HEK293 (cell line): ENCODE results near the gene DYNLL2.
A peak's percentile ranks its signal among the peaks of the same experiment; 100 is the strongest.

Experiments used
- CTCF ChIA-PET: fragments of 350-600 bp; formaldehyde crosslinking; extraction: SDS; loops from one replicate; lab custom pipeline; 2021; ENCODE audit warnings: antibody characterized with exemption; lab: Yijun Ruan, JAX
- POLR2A ChIA-PET: fragments of 300-600 bp; formaldehyde crosslinking; extraction: SDS; loops from one replicate; lab custom pipeline; 2020; ENCODE audit warnings: antibody characterized with exemption, inconsistent platforms; lab: Yijun Ruan, JAX
- H3K27ac ChIP-seq: fragments of 200-500 bp; sonication (Bioruptor generic); 2 replicates; pipeline ENCODE4 v1.5.1; 2014; ENCODE audit warnings: low read depth, low read length, control low read depth, inconsistent platforms; ENCODE audit errors: extremely low read depth
- H3K36me3 ChIP-seq, 2 experiments: fragments of 200-500 bp in 1 of 2; sonication (Bioruptor generic) in 1 of 2; 1 replicate in 1 of 2; 2 replicates in 1 of 2; pipeline ENCODE4 v1.5.1; 2014 to 2017; ENCODE audit warnings: inconsistent platforms in 2 of 2, low read length in 2 of 2; ENCODE audit not compliant: control insufficient read depth in 2 of 2, insufficient read depth in 1 of 2
- H3K4me1 ChIP-seq: fragments of 200-500 bp; sonication (Bioruptor generic); 2 replicates; pipeline ENCODE4 v1.5.1; 2014; ENCODE audit warnings: mild to moderate bottlenecking, low read length, inconsistent platforms; ENCODE audit not compliant: control insufficient read depth, insufficient read depth
- H3K4me3 ChIP-seq: 2 replicates; pipeline ENCODE4 v1.5.1; 2011; ENCODE audit warnings: low read depth, mild to moderate bottlenecking, control low read depth, low read length, moderate library complexity
- H3K9me3 ChIP-seq: fragments of 200-500 bp; sonication (Bioruptor generic); 2 replicates; pipeline ENCODE4 v1.5.1; 2014; ENCODE audit warnings: low read depth, low read length, inconsistent platforms; ENCODE audit not compliant: control insufficient read depth, insufficient read depth
- GLIS2 ChIP-seq: fragments of 450-650 bp; formaldehyde crosslinking; IDR thresholded peaks from 2 replicates; pipeline ENCODE4 v1.5.1; 2016; ENCODE audit warnings: missing biosample characterization, missing genetic modification characterization
- SCRT1 ChIP-seq: fragments of 450-650 bp; formaldehyde crosslinking; IDR thresholded peaks from 2 replicates; pipeline ENCODE4 v1.5.1; 2016; ENCODE audit warnings: missing biosample characterization, missing genetic modification characterization, borderline replicate concordance
- YY2 ChIP-seq: fragments of 450-650 bp; formaldehyde crosslinking; IDR thresholded peaks from 2 replicates; pipeline ENCODE4 v1.5.1; 2016; ENCODE audit warnings: missing biosample characterization, missing genetic modification characterization
- ZBTB17 ChIP-seq: fragments of 450-650 bp; formaldehyde crosslinking; IDR thresholded peaks from 2 replicates; pipeline ENCODE4 v1.5.1; 2016; ENCODE audit warnings: missing biosample characterization, missing genetic modification characterization
- ZBTB48 ChIP-seq: fragments of 450-650 bp; formaldehyde crosslinking; IDR thresholded peaks from 2 replicates; pipeline ENCODE4 v1.5.1; 2016; ENCODE audit warnings: missing biosample characterization, missing genetic modification characterization
- ZFHX2 ChIP-seq: fragments of 450-650 bp; formaldehyde crosslinking; conservative IDR thresholded peaks from 2 replicates; pipeline ENCODE4 v1.5.1; 2016; ENCODE audit warnings: missing biosample characterization, missing genetic modification characterization
- ZIC2 ChIP-seq: fragments of 450-650 bp; formaldehyde crosslinking; IDR thresholded peaks from 2 replicates; pipeline ENCODE4 v1.5.1; 2016; ENCODE audit warnings: missing biosample characterization, missing genetic modification characterization
- ZNF16 ChIP-seq: fragments of 450-650 bp; formaldehyde crosslinking; IDR thresholded peaks from 2 replicates; pipeline ENCODE4 v1.5.1; 2016; ENCODE audit warnings: low read depth, missing biosample characterization, missing genetic modification characterization
- ZNF248 ChIP-seq: fragments of 450-650 bp; formaldehyde crosslinking; IDR thresholded peaks from 2 replicates; pipeline ENCODE4 v1.5.1; 2017; ENCODE audit warnings: missing biosample characterization, missing genetic modification characterization
- ZNF354C ChIP-seq: fragments of 450-650 bp; formaldehyde crosslinking; IDR thresholded peaks from 2 replicates; pipeline ENCODE4 v1.5.1; 2016; ENCODE audit warnings: missing biosample characterization, missing genetic modification characterization, low read depth, borderline replicate concordance
- ZNF48 ChIP-seq: fragments of 450-650 bp; formaldehyde crosslinking; IDR thresholded peaks from 2 replicates; pipeline ENCODE4 v1.5.1; 2016; ENCODE audit warnings: missing biosample characterization, missing genetic modification characterization
- ZNF514 ChIP-seq: fragments of 450-650 bp; formaldehyde crosslinking; IDR thresholded peaks from 2 replicates; pipeline ENCODE4 v1.5.1; 2016; ENCODE audit warnings: missing biosample characterization, missing genetic modification characterization
- ZNF518A ChIP-seq: fragments of 450-650 bp; formaldehyde crosslinking; conservative IDR thresholded peaks from 2 replicates; pipeline ENCODE4 v1.5.1; 2016; ENCODE audit warnings: low read depth, missing biosample characterization, missing genetic modification characterization
- ZNF544 ChIP-seq: fragments of 450-650 bp; formaldehyde crosslinking; IDR thresholded peaks from 2 replicates; pipeline ENCODE4 v1.5.0; 2017; ENCODE audit warnings: missing biosample characterization, missing genetic modification characterization
- ZNF549 ChIP-seq: fragments of 450-650 bp; IDR thresholded peaks from 2 replicates; pipeline ENCODE4 v1.5.1; 2018; ENCODE audit warnings: missing biosample characterization, missing genetic modification characterization, mild to moderate bottlenecking, inconsistent platforms, moderate library complexity
- ZNF558 ChIP-seq: fragments of 450-650 bp; formaldehyde crosslinking; IDR thresholded peaks from 2 replicates; pipeline ENCODE4 v1.5.1; 2016; ENCODE audit warnings: missing biosample characterization, missing genetic modification characterization
- ZNF580 ChIP-seq: fragments of 450-650 bp; formaldehyde crosslinking; IDR thresholded peaks from 2 replicates; pipeline ENCODE4 v1.5.1; 2016; ENCODE audit warnings: missing biosample characterization, missing genetic modification characterization
- ZNF658 ChIP-seq: fragments of 450-650 bp; formaldehyde crosslinking; IDR thresholded peaks from 2 replicates; pipeline ENCODE4; 2016; ENCODE audit warnings: missing biosample characterization, missing genetic modification characterization
- ZNF660 ChIP-seq: fragments of 450-650 bp; IDR thresholded peaks from 2 replicates; pipeline ENCODE4 v1.5.1; 2018; ENCODE audit warnings: missing biosample characterization, mild to moderate bottlenecking, missing genetic modification characterization
- ZNF776 ChIP-seq: fragments of 450-650 bp; formaldehyde crosslinking; IDR thresholded peaks from 2 replicates; pipeline ENCODE4 v1.5.0; 2017; ENCODE audit warnings: missing biosample characterization, missing genetic modification characterization, borderline replicate concordance
- ZSCAN5A ChIP-seq: fragments of 450-650 bp; formaldehyde crosslinking; IDR thresholded peaks from 2 replicates; pipeline ENCODE4 v1.5.1; 2016; ENCODE audit warnings: missing biosample characterization, missing genetic modification characterization
- TF ChIP-seq, protein P1 (sequence below): fragments of 450-650 bp; formaldehyde crosslinking; IDR thresholded peaks from 2 replicates; pipeline ENCODE4 v1.5.1; 2016; ENCODE audit warnings: missing biosample characterization, missing genetic modification characterization

The DYNLL2 gene

DNA sequence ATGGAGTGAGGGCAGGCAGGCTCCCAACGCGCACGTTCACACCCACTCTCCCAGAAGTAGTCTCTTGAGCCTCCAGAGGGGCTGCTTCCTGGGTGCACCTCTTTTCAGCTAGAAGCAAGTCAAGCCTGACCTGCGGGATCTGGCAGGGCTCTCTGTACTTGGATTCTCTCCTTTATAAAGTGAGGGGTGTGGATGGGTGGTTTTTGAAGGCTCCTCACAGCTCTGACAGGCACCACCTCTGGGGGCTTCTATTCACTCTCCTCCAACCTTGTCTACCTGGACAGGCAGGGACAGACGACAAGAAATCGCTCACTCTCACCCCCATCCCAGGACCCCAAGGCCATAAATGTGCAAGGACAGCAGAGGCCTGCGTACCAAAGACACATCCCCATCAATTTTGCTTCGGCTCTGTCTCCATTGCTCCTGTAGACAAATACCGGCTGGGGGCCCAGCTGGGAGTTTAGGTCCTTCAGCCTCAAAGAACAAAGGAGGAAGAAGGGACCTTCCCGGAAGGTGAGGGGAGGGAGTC lies 814 bp upstream of the DYNLL2 start:
- CTCF ChIA-PET: no interaction called here
- peak overlapping the region; percentile 60 for H3K27ac ChIP-seq
- H3K36me3 ChIP-seq: peaks cover 14 to 27% of the 10 kb centered on the region in 2 experiments
- H3K9me3 ChIP-seq: no peaks in the 10 kb centered on the region
- POLR2A ChIA-PET: interaction anchor here (0.5 to 5.3 kb wide), 29 partner anchors 10 to 842 kb away, joined by 3 to 101 read pairs (median 5); partner anchors contain the start of genes MRPS23, RNF43, SRSF1 and SUPT4H1
- peak; percentile 25; the same call in 1 of the 2 replicates for TF ChIP-seq ZFHX2 (tag by site-specific recombination)
- no peak for TF ChIP-seq YY2 (tag by site-specific recombination)
- no peak for TF ChIP-seq ZBTB17 (tag by site-specific recombination)
- TF ChIP-seq ZNF48 (tag by site-specific recombination): no peak
- no peak for TF ChIP-seq ZBTB48 (tag by site-specific recombination)
- H3K4me1 ChIP-seq: peaks cover 19% of the 10 kb centered on the region
- no peak overlapping the region for H3K4me3 ChIP-seq

- ChIA-PET CTCF (interaction anchor here (0.6 to 1.2 kb wide), 5 partner anchors 13 to 1629 kb away, joined by 3 to 4 read pairs (median 3); no protein-coding TSS in a partner anchor), POLR2A (interaction anchor here (0.6 to 5.3 kb wide), 21 partner anchors 8 to 826 kb away, joined by 3 to 101 read pairs (median 6); partner anchors contain the start of genes SRSF1 and VEZF1)
- peak overlapping the region; percentile 90; the same call in 1 of the 2 replicates for H3K27ac ChIP-seq
- no peaks in the 10 kb centered on the region for H3K9me3 ChIP-seq
- peaks cover 23 to 40% of the 10 kb centered on the region in 2 experiments for H3K36me3 ChIP-seq
- peaks cover 19% of the 10 kb centered on the region for H3K4me1 ChIP-seq
- peak overlapping the region; percentile 91 for H3K4me3 ChIP-seq
- no peak for TF ChIP-seq ZNF518A (tag by site-specific recombination)
- no peak for TF ChIP-seq ZNF544 (tag by site-specific recombination)
- TF ChIP-seq ZNF549: no peak
- no peak for TF ChIP-seq ZNF354C
- TF ChIP-seq, protein P1, sequence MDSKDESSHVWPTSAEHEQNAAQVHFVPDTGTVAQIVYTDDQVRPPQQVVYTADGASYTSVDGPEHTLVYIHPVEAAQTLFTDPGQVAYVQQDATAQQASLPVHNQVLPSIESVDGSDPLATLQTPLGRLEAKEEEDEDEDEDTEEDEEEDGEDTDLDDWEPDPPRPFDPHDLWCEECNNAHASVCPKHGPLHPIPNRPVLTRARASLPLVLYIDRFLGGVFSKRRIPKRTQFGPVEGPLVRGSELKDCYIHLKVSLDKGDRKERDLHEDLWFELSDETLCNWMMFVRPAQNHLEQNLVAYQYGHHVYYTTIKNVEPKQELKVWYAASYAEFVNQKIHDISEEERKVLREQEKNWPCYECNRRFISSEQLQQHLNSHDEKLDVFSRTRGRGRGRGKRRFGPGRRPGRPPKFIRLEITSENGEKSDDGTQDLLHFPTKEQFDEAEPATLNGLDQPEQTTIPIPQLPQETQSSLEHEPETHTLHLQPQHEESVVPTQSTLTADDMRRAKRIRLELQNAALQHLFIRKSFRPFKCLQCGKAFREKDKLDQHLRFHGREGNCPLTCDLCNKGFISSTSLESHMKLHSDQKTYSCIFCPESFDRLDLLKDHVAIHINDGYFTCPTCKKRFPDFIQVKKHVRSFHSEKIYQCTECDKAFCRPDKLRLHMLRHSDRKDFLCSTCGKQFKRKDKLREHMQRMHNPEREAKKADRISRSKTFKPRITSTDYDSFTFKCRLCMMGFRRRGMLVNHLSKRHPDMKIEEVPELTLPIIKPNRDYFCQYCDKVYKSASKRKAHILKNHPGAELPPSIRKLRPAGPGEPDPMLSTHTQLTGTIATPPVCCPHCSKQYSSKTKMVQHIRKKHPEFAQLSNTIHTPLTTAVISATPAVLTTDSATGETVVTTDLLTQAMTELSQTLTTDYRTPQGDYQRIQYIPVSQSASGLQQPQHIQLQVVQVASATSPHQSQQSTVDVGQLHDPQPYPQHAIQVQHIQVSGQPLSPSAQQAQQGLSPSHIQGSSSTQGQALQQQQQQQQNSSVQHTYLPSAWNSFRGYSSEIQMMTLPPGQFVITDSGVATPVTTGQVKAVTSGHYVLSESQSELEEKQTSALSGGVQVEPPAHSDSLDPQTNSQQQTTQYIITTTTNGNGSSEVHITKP (tag by site-specific recombination): no peak
- TF ChIP-seq SCRT1 (tag by site-specific recombination): no peak
- TF ChIP-seq ZNF580: no peak
- TF ChIP-seq ZNF558 (tag by site-specific recombination): no peak
- TF ChIP-seq GLIS2 (tag by site-specific recombination): peak; percentile 84
- no peak for TF ChIP-seq ZSCAN5A (tag by site-specific recombination)
- TF ChIP-seq ZNF660: no peak
- TF ChIP-seq ZNF658 (tag by site-specific recombination): no peak
- TF ChIP-seq ZIC2: peak; percentile 81
- TF ChIP-seq ZNF514 (tag by site-specific recombination): no peak
- no peak for TF ChIP-seq ZNF16 (tag by site-specific recombination)
- TF ChIP-seq ZNF248 (tag by site-specific recombination): no peak
- 0 out of 2 replicates have a peak, but pooled peaks have one; percentile 46 for TF ChIP-seq ZNF776 (tag by site-specific recombination)
Observed at GRCh38 chr17:58083491-58084316, 485 bp downstream of the DYNLL2 start.
